ENCODE data around the gene EAF1. TPM values are rescaled to one million over a fixed set of nuclear protein-coding genes. Genes with fewer than 3 reads are reported as not detected.

EAF1 gene
- polyA plus RNA-seq, 1 donor (not counting 4 experiments of a cell fraction or from before 2014, with no cell fraction given): 13.7 TPM

DNA sequence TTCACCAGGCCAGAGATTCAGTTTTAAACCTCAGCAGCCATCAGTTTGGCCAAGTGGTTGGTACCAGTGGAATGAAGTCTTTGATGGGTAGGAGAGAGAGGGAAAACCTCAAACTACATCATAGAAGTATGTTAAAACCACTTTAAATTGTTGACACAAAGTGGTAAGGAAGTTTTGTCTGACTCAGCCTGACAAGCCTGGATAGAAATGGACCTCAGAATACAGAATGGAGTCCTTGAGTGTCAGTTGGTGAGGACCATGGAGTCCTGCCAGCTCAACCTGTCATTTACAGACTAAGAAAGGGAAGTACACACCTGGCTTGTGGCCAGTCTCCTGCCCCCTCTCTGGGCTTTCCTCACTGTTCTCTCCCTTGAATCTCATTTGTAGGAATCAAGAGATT is 12.1 kb downstream of the EAF1 start:
- Histone ChIP-seq H3K9me1 (ENCODE audit: control insufficient read depth, extremely low read depth, insufficient read depth, low read length) (no peaks in the 10 kb centered on the region), H2AFZ (ENCODE audit: control insufficient read depth, low read length) (no peak overlapping the region), H3K4me2 (ENCODE audit: control insufficient read depth, extremely low read depth, insufficient read depth, low read depth, low read length) (no peak overlapping the region), H3K27ac (ENCODE audit: control insufficient read depth, insufficient read depth, low read length) (no peak overlapping the region), H3K4me1 (ENCODE audit: control insufficient read depth, extremely low read depth, insufficient read depth, low read length) (peaks cover 28% of the 10 kb centered on the region), H3K9me3 (ENCODE audit: control insufficient read depth, low read depth, low read length) (no peaks in the 10 kb centered on the region), H3K4me3 (ENCODE audit: control insufficient read depth in 2 of 3, extremely low read depth in 1 of 3, insufficient read depth in 2 of 3, low read depth in 1 of 3, low read length in 3 of 3) (no peak overlapping the region), H3K27me3 (ENCODE audit: control insufficient read depth, extremely low read depth, insufficient read depth, low read length) (no peaks in the 10 kb centered on the region), H3K79me2 (ENCODE audit: control insufficient read depth, insufficient read depth, low read length) (no peaks in the 10 kb centered on the region), H4K20me1 (ENCODE audit: control insufficient read depth, extremely low read depth, insufficient read depth, low read length) (peaks cover 2% of the 10 kb centered on the region), H3K9ac (ENCODE audit: control insufficient read depth, extremely low read depth, insufficient read depth, low read length) (no peak overlapping the region), H3K36me3 (ENCODE audit: control insufficient read depth in 2 of 2, extremely low read depth in 1 of 2, insufficient read depth in 2 of 2, low read length in 2 of 2) (peaks cover 23 to 38% of the 10 kb centered on the region in 2 experiments)
- DNase-seq (ENCODE audit: low read depth, low spot score) (no peak), FAIRE-seq (no peak)
- TF ChIP-seq, protein P1, sequence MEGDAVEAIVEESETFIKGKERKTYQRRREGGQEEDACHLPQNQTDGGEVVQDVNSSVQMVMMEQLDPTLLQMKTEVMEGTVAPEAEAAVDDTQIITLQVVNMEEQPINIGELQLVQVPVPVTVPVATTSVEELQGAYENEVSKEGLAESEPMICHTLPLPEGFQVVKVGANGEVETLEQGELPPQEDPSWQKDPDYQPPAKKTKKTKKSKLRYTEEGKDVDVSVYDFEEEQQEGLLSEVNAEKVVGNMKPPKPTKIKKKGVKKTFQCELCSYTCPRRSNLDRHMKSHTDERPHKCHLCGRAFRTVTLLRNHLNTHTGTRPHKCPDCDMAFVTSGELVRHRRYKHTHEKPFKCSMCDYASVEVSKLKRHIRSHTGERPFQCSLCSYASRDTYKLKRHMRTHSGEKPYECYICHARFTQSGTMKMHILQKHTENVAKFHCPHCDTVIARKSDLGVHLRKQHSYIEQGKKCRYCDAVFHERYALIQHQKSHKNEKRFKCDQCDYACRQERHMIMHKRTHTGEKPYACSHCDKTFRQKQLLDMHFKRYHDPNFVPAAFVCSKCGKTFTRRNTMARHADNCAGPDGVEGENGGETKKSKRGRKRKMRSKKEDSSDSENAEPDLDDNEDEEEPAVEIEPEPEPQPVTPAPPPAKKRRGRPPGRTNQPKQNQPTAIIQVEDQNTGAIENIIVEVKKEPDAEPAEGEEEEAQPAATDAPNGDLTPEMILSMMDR (optimal IDR thresholded peaks at IDR 0.05 in 1 of 3, IDR thresholded peaks at IDR 0.05 in 1 of 3, conservative IDR thresholded peaks at IDR 0.05 in 1 of 3; ENCODE audit: extremely low read depth in 1 of 3, insufficient read depth in 2 of 3, low read length in 3 of 3): no peak
- TF ChIP-seq EZH2 (IDR thresholded peaks at IDR 0.05; ENCODE audit: low read length): no peak
- dilution Hi-C loops (cut with MboI; ENCODE audit: extremely low pct_ligation_motif_present, low sequenced_read_pairs): no loop called here

- TF ChIP-seq EZH2 (IDR thresholded peaks at IDR 0.05; ENCODE audit: low read length): no peak
- TF ChIP-seq, protein P1 (optimal IDR thresholded peaks at IDR 0.05 in 1 of 3, IDR thresholded peaks at IDR 0.05 in 1 of 3, conservative IDR thresholded peaks at IDR 0.05 in 1 of 3; ENCODE audit: extremely low read depth in 1 of 3, insufficient read depth in 2 of 3, low read length in 3 of 3): no peak
- dilution Hi-C loops (cut with MboI; ENCODE audit: extremely low pct_ligation_motif_present, low sequenced_read_pairs): no loop called here
- no peaks in the 10 kb centered on the region for H3K9me3 ChIP-seq (ENCODE audit: control insufficient read depth, low read depth, low read length)
- H3K27ac ChIP-seq (ENCODE audit: control insufficient read depth, insufficient read depth, low read length): peak overlapping the region; percentile 39
- peak overlapping the region; percentile 69 for H3K4me2 ChIP-seq (ENCODE audit: control insufficient read depth, extremely low read depth, insufficient read depth, low read depth, low read length)
- H4K20me1 ChIP-seq (ENCODE audit: control insufficient read depth, extremely low read depth, insufficient read depth, low read length): peaks cover 2% of the 10 kb centered on the region
- peak; percentile 81 for FAIRE-seq
- no peak overlapping the region for H2AFZ ChIP-seq (ENCODE audit: control insufficient read depth, low read length)
- H3K4me1 ChIP-seq (ENCODE audit: control insufficient read depth, extremely low read depth, insufficient read depth, low read length): peaks cover 28% of the 10 kb centered on the region
- H3K27me3 ChIP-seq (ENCODE audit: control insufficient read depth, extremely low read depth, insufficient read depth, low read length): no peaks in the 10 kb centered on the region
- no peaks in the 10 kb centered on the region for H3K9me1 ChIP-seq (ENCODE audit: control insufficient read depth, extremely low read depth, insufficient read depth, low read length)
- H3K79me2 ChIP-seq (ENCODE audit: control insufficient read depth, insufficient read depth, low read length): no peaks in the 10 kb centered on the region
- peak overlapping the region in 2 of 3 experiments; percentile 37 to 44 for H3K4me3 ChIP-seq (ENCODE audit: control insufficient read depth in 2 of 3, extremely low read depth in 1 of 3, insufficient read depth in 2 of 3, low read depth in 1 of 3, low read length in 3 of 3)
- H3K9ac ChIP-seq (ENCODE audit: control insufficient read depth, extremely low read depth, insufficient read depth, low read length): no peak overlapping the region
- H3K36me3 ChIP-seq (ENCODE audit: control insufficient read depth in 2 of 2, extremely low read depth in 1 of 2, insufficient read depth in 2 of 2, low read length in 2 of 2): peaks cover 19 to 30% of the 10 kb centered on the region in 2 experiments
- no peak for DNase-seq (ENCODE audit: low read depth, low spot score)
These were observed 13.5 kb downstream of the EAF1 start for GRCh38 chr3:15440891-15441290.
